Upper lobe of right lung (tissue), 1 donor: ENCODE results near the gene STARD7. TPM values are rescaled to one million over a fixed set of nuclear protein-coding genes. Genes with fewer than 3 reads are reported as not detected.
"Not testable (repeated sequence)": the region's sequence is repeated elsewhere in the genome, so short reads cannot be mapped to it uniquely, and the experiment has no call there.

ENCODE experiments used
- ATAC-seq: fragments of 200-7000 bp; cut with Tn5 transposase; one replicate; pipeline ENCODE4 v1.9.1; 2020; ENCODE audit warnings: mild to moderate bottlenecking, moderate library complexity
- DNase-seq: peaks from one replicate; pipeline ENCODE4 v3.0.0-alpha.2; 2020
- H3K27ac ChIP-seq: fragments of 200-600 bp; one replicate; pipeline ENCODE4 v1.8.0; 2022
- H3K27me3 ChIP-seq: fragments of 200-600 bp; one replicate; pipeline ENCODE4 v1.8.0; 2022; ENCODE audit warnings: mild to moderate bottlenecking
- H3K36me3 ChIP-seq: fragments of 200-600 bp; one replicate; pipeline ENCODE4 v1.8.0; 2022
- H3K4me1 ChIP-seq: fragments of 200-600 bp; one replicate; pipeline ENCODE4 v1.8.0; 2022
- H3K4me3 ChIP-seq: fragments of 200-600 bp; one replicate; pipeline ENCODE4 v1.8.0; 2022; ENCODE audit warnings: mild to moderate bottlenecking
- H3K9me3 ChIP-seq: fragments of 200-600 bp; one replicate; pipeline ENCODE4 v1.8.0; 2022
- intact Hi-C: fragments of 100-400 bp; cut with DNase I; formaldehyde crosslinking; loops from one replicate; pipeline ENCODE4 v1.11.0; 2022
- total RNA-seq: library from RNA; stranded (reverse); fragmentation: NEBNext Ultra II Directional; extraction: Animal tissue kit (Norgen Biotek cat#: 25700); gene quantifications from one replicate; pipeline ENCODE4 v1.2.1, GENCODE V29; 2021
- TF ChIP-seq, protein P1 (sequence below): fragments of 200-600 bp; IDR thresholded peaks from one replicate; pipeline ENCODE4 v1.8.0; 2022; ENCODE audit warnings: antibody characterized with exemption
- donor health status: DM: no; HTN: yes; CAD: no; lungs with severe emphysema.

The STARD7 gene
- total RNA-seq, 1 donor from 2014 or later: 156 TPM

DNA sequence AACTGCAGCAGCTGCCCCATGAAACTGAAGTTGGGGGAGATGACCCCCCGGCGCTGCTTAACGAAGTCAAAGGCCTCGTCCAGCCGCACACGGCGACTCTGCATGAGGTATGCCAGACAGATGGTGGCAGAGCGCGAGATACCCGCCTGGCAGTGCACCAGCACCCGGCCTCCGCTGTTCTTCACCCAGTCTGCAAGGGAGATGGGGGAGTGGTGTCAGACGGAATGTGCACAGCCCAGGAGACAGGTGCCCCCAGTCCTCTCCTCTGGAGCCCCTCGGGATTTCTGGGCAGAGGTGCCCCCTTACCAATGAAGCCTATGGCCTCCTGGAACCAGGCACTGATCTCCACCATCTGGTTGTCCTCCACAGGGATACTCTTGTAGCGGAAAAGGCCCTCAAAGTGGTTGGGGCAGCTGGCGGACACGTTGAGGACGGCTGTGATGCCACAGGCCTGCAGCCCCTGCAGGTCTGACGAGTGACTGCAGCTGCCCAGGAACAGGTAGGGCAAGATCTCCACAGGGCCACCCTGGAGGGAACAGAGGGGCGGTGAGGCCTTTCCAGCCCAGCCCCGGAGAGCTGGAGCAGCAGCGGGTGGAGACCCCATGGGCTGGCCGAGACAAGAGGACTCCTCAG, 64.7 kb downstream of the STARD7 start:
- H3K36me3 ChIP-seq: no peaks in the 10 kb centered on the region
- peaks cover 4% of the 10 kb centered on the region for H3K27me3 ChIP-seq
- ATAC-seq (no peak), DNase-seq (peak; percentile 61)
- H3K4me3 ChIP-seq: peak overlapping the region; percentile 60
- TF ChIP-seq, protein P1, sequence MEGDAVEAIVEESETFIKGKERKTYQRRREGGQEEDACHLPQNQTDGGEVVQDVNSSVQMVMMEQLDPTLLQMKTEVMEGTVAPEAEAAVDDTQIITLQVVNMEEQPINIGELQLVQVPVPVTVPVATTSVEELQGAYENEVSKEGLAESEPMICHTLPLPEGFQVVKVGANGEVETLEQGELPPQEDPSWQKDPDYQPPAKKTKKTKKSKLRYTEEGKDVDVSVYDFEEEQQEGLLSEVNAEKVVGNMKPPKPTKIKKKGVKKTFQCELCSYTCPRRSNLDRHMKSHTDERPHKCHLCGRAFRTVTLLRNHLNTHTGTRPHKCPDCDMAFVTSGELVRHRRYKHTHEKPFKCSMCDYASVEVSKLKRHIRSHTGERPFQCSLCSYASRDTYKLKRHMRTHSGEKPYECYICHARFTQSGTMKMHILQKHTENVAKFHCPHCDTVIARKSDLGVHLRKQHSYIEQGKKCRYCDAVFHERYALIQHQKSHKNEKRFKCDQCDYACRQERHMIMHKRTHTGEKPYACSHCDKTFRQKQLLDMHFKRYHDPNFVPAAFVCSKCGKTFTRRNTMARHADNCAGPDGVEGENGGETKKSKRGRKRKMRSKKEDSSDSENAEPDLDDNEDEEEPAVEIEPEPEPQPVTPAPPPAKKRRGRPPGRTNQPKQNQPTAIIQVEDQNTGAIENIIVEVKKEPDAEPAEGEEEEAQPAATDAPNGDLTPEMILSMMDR: no peak
- no peaks in the 10 kb centered on the region for H3K9me3 ChIP-seq
- no peak overlapping the region for H3K27ac ChIP-seq
- peaks cover 27% of the 10 kb centered on the region for H3K4me1 ChIP-seq
- intact Hi-C loops: no loop called here

DNA sequence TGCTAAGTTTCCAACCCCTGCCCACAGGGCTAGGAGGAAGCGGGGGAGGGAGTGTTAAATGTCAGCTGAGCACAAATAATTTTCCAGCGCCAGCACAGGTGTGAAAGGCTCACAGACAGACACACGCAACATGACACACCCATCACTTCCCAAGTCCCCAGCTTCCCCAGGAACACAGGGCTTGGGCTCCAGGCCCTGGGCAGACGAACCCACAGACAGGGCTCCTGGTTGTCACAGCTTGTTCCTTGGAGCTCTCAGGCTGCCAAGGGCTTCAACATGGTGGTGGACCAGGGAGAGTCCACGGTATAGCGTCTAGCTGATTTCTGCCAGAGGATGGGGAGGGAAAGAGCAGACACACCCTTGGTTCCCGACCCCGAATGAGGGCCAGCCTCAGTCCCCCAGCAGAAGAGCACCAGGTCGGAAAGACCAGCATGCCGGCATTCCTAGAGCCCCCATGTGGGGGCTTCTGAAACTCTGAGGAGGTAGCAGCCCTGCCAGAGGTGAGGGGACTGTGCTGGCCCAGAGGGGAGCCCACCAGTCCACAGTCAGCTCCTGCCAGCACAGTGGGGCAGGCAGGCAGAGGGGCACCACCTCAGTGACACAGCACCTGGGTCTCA, 65.3 kb downstream of the STARD7 start:
- Histone ChIP-seq H3K27me3 (peaks cover 4% of the 10 kb centered on the region), H3K4me1 (peaks cover 23% of the 10 kb centered on the region), H3K4me3 (peak overlapping the region; percentile 60), H3K36me3 (no peaks in the 10 kb centered on the region), H3K9me3 (no peaks in the 10 kb centered on the region), H3K27ac (no peak overlapping the region)
- intact Hi-C loops: no loop called here
- no peak for ATAC-seq
- TF ChIP-seq, protein P1: no peak
- DNase-seq: no peak

DNA sequence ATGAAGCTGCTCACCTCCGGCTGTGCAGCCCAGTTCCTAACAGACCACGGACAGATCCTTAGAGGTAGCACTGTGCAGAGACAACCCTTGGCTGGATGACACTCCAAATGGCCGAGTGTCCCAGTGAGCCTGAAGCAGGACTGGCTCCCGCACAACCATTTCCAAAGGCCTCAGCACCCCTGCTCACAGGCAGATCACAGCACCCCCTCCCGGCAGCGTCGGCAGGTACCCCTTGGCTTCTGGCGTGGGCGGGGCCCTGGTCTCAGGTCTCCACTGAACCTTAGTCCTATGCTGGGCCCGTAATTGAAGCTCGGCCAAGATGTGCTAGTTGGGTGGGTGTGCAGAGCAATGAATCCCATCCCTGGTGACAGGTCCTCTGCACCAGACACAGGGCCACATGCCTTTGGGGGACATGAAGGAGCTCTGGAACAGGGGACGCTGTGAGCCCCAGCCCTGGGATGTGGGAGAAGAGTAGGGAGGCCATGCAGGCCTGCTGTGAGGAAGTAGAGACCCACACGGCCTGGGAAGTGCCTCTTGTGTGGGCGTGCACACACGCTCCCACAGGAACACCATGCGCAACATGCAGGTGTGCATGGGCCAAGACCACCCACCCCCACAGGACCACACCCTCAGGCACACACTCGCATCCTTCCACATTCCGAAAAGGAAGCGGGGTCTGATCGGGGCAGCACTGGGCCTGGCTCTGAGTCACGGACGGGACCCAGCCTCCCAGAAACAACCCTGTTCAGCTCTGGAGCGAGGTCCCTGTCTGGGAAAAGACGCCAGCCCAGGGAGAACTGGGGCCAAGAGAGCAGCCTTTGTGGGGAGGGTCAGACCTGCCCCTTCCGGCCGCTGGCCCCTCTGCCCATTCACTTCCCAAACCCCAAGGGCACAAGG, 66.2 kb downstream of the STARD7 start:
- H3K9me3 ChIP-seq: no peaks in the 10 kb centered on the region
- no peak overlapping the region for H3K4me3 ChIP-seq
- no peak for ATAC-seq
- H3K27ac ChIP-seq: peak overlapping the region; percentile 17
- peaks cover 4% of the 10 kb centered on the region for H3K27me3 ChIP-seq
- no peak for DNase-seq
- H3K36me3 ChIP-seq: no peaks in the 10 kb centered on the region
- H3K4me1 ChIP-seq: peaks cover 17% of the 10 kb centered on the region
- TF ChIP-seq, protein P1: no peak
- intact Hi-C loops: no loop called here

DNA sequence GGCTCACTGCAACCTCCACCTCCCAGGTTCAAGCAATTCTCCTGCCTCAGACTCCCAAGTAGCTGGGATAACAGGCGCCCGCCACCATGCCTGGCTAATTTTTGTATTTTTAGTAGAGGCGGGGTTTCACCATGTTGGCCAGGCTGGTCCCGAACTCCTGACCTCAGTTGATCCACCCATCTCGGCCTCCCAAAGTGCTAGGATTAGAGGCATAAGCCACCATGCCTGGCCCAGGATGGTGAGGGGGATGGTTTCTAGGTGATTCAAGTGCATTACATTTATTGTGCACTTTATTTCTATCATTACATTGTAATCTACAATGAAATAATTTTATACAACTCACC, 67.0 kb downstream of the STARD7 start:
- ATAC-seq, DNase-seq, H3K36me3 ChIP-seq, H3K27ac ChIP-seq, H3K9me3 ChIP-seq, H3K27me3 ChIP-seq, intact Hi-C loops, H3K4me3 ChIP-seq: not testable (repeated sequence)
- peaks cover 17% of the 10 kb centered on the region for H3K4me1 ChIP-seq

DNA sequence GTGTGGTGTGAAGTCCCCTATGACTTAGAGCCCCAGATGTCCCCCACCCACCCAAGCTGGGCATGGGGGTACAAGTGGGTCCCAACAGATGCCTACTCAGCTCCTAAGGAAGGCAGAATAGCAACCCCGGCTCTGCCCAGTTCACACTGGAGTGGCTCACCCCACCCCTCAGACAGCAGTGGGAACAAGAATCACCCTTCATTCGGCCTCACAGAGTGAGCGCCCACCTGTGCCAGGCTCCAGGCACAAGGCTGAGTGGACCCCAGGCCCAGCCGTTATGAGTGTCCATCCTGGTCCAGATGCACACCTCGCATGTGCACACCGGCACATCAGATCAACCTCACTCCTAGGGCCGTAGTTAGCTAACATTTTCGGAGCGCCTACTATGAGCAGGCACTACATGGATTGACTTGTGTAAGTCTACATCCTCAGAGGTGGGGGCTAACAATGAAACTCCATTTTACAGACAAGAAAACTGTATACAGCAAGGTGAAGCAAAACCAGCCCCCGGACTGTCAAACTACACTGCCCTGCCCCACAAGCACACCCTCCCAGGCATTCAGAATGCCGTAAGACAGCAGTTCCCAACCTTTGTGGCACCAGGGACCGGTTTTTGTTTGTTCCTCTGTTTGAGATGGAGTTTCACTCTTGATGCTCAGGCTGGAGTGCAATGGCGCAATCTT, 67.5 kb downstream of the STARD7 start:
- Histone ChIP-seq H3K36me3 (no peaks in the 10 kb centered on the region), H3K9me3 (no peaks in the 10 kb centered on the region), H3K27ac (no peak overlapping the region), H3K4me1 (peaks cover 17% of the 10 kb centered on the region), H3K4me3 (no peak overlapping the region), H3K27me3 (peaks cover 4% of the 10 kb centered on the region)
- intact Hi-C loops: no loop called here
- ATAC-seq (no peak), DNase-seq (no peak)
- TF ChIP-seq, protein P1: no peak
